ENCODE data around the gene USP13. TPM values are rescaled to one million over a fixed set of nuclear protein-coding genes. Genes with fewer than 3 reads are reported as not detected.

Gene USP13
- total and polyA plus RNA-seq, 2 experiments from 2014 or later, result 9.6 to 22.7 TPM

GRCh38 chr3:179730506-179730905 lies 77.7 kb downstream of the USP13 start:
- Histone ChIP-seq H3K27ac (ENCODE audit: low read depth) (no peak overlapping the region), H3K4me3 (no peak overlapping the region), H3K4me2 (no peak overlapping the region), H3K79me2 (replicated peaks; ENCODE audit: insufficient read depth) (no peaks in the 10 kb centered on the region), H3K36me3 (ENCODE audit: insufficient read depth) (0 out of 2 replicates have a peak, but pooled peaks cover 8% of the 10 kb centered on the region), H3F3A (replicated peaks; ENCODE audit: low read depth) (no peaks in the 10 kb centered on the region), H3K27me3 (ENCODE audit: insufficient read depth) (no peaks in the 10 kb centered on the region), H2AFZ (no peak overlapping the region), H3K4me1 (ENCODE audit: insufficient read depth) (no peaks in the 10 kb centered on the region), H3K9me2 (ENCODE audit: insufficient read depth) (no peaks in the 10 kb centered on the region), H4K20me1 (replicated peaks; ENCODE audit: insufficient read depth) (no peaks in the 10 kb centered on the region)
- TF ChIP-seq STAT1 (IDR thresholded peaks at IDR 0.05; ENCODE audit: unreplicated experiment) (no peak), EZH2phosphoT487 (IDR thresholded peaks at IDR 0.05; ENCODE audit: unreplicated experiment) (no peak), CTCF (conservative IDR thresholded peaks at IDR 0.05; ENCODE audit: low read depth in 2 of 2) (no peak), POLR2AphosphoS5 (IDR thresholded peaks at IDR 0.05; ENCODE audit: low read depth) (no peak), ZNF462 (CRISPR knock-in tag; IDR thresholded peaks at IDR 0.05) (no peak), ZNF331 (CRISPR knock-in tag; IDR thresholded peaks at IDR 0.05; ENCODE audit: low read depth) (no peak), CREB1 (CRISPR knock-in tag; IDR thresholded peaks at IDR 0.05; ENCODE audit: low read depth) (no peak), JUNB (IDR thresholded peaks at IDR 0.05; ENCODE audit: unreplicated experiment) (no peak), ETS1 (IDR thresholded peaks at IDR 0.05) (no peak), EZH2 (IDR thresholded peaks at IDR 0.05; ENCODE audit: low read depth, unreplicated experiment) (no peak), ZNF114 (CRISPR knock-in tag; IDR thresholded peaks at IDR 0.05) (no peak)
- no peak for DNase-seq (ENCODE audit: low spot score)
- H3K4me3 Mint-ChIP-seq, result no peak overlapping the region
- H3K27ac Mint-ChIP-seq, result no peak overlapping the region
- H3K4me1 Mint-ChIP-seq, result no peaks in the 10 kb centered on the region
- H3K36me3 Mint-ChIP-seq (ENCODE audit: low read depth), result peaks cover 33% of the 10 kb centered on the region
- ATAC-seq, result no peak
- peaks cover 4% of the 10 kb centered on the region for H3K27me3 Mint-ChIP-seq (ENCODE audit: insufficient read depth, low read depth, poor library complexity)
- H3K9me3 Mint-ChIP-seq, result peaks cover 4% of the 10 kb centered on the region; the same call in 1 of the 3 replicates
